HCT116 (cell line): ENCODE measurements around the gene POLR3F. TPM values are rescaled to one million over a fixed set of nuclear protein-coding genes. Genes with fewer than 3 reads are reported as not detected.

Experiments used
- ATAC-seq: fragments of 200-7000 bp; cut with Tn5 transposase; 2 replicates; pipeline ENCODE4 v1.9.1; 2020; ENCODE audit warnings: mild to moderate bottlenecking, moderate library complexity
- BruUV-seq: library from RNA; stranded (reverse); fragments of 400-500 nt; replicated peaks from 2 replicates; lab custom pipeline; 2021; lab: Mats Ljungman, UMichigan
- CTCF ChIA-PET: fragments of 300-600 bp; sonication (Branson Sonifier 250); formaldehyde crosslinking; loops from one replicate; lab custom pipeline; 2021; ENCODE audit warnings: antibody characterized with exemption; lab: Charles Lee
- POLR2A ChIA-PET: fragments of 300-600, 350-600 bp; sonication (Branson Sonifier 250); formaldehyde crosslinking; loops from one replicate; lab custom pipeline; 2021; ENCODE audit warnings: antibody characterized with exemption; lab: Charles Lee
- RAD21 ChIA-PET, 2 experiments: fragments of 300-600 bp; sonication (Branson Sonifier 250); formaldehyde crosslinking; loops; one replicate each; lab custom pipeline; 2023; ENCODE audit warnings: low total read pairs in 2 of 2; ENCODE audit not compliant: uncharacterized antibody in 2 of 2, unreplicated experiment in 2 of 2, low non-redundant PET in 1 of 2; lab: Charles Lee
- DNase-seq: peaks from one replicate; pipeline ENCODE4 v3.0.0-alpha.2; 2010; ENCODE audit warnings: low read depth, low spot score
- H2AFZ ChIP-seq: fragments of 200-600 bp; shearing (Covaris generic), sonication (generic); 2 replicates; pipeline ENCODE4 v1.6.1; 2017; ENCODE audit warnings: low read depth, mixed run types, mixed read lengths, antibody characterized with exemption, low read length; ENCODE audit not compliant: poor library complexity, severe bottlenecking
- H3K27ac ChIP-seq: 2 replicates; pipeline ENCODE4 v1.5.1; 2012; ENCODE audit warnings: low read depth, low read length
- H3K27me3 ChIP-seq: fragments of 200-600 bp; sonication (generic); 2 replicates; pipeline ENCODE4 v1.6.1; 2016; ENCODE audit warnings: mixed run types, low read length, mixed read lengths; ENCODE audit not compliant: insufficient read depth
- H3K36me3 ChIP-seq, 2 experiments: fragments of 200-500 bp in 1 of 2; fragments of 200-600 bp in 1 of 2; sonication (Bioruptor generic) in 1 of 2; sonication (generic) in 1 of 2; 2 replicates each; pipeline versions ENCODE4 v1.5.1 to v1.6.1; 2014 to 2016; ENCODE audit warnings: low read length in 2 of 2, inconsistent platforms in 1 of 2, mixed read lengths in 1 of 2, mixed run types in 1 of 2; ENCODE audit not compliant: insufficient read depth in 2 of 2, control insufficient read depth in 1 of 2
- H3K4me1 ChIP-seq, 2 experiments: fragments of 200-600 bp in 1 of 2; sonication (generic) in 1 of 2; 2 replicates each; pipeline versions ENCODE4 v1.5.1 to v1.6.1; 2012 to 2017; ENCODE audit warnings: low read length in 2 of 2, inconsistent platforms in 1 of 2, mild to moderate bottlenecking in 1 of 2, mixed read lengths in 1 of 2, mixed run types in 1 of 2, moderate library complexity in 1 of 2; ENCODE audit not compliant: insufficient read depth in 2 of 2, control insufficient read depth in 1 of 2
- H3K4me2 ChIP-seq: fragments of 200-600 bp; sonication (generic); 2 replicates; pipeline ENCODE4 v1.6.1; 2017; ENCODE audit warnings: mixed run types, low read length, mixed read lengths
- H3K4me3 ChIP-seq, 2 experiments: fragments of 200-600 bp in 1 of 2; sonication (generic) in 1 of 2; replicated peaks in 1 of 2; 2 replicates each; pipeline ENCODE4 v1.5.1; 2011 to 2016; ENCODE audit warnings: low read length in 2 of 2, control low read depth in 1 of 2, low read depth in 1 of 2, mild to moderate bottlenecking in 1 of 2, mixed read lengths in 1 of 2, mixed run types in 1 of 2
- H3K79me2 ChIP-seq: fragments of 200-600 bp; sonication (generic); 2 replicates; pipeline ENCODE4 v1.6.1; 2017; ENCODE audit warnings: mild to moderate bottlenecking, mixed run types, low read length, moderate library complexity, mixed read lengths; ENCODE audit not compliant: insufficient read depth
- H3K9ac ChIP-seq: fragments of 200-600 bp; sonication (generic); 2 replicates; pipeline ENCODE4 v1.6.1; 2016; ENCODE audit warnings: low read length, mixed read lengths
- H3K9me2 ChIP-seq: fragments of 200-600 bp; sonication (generic), shearing (Covaris generic); 2 replicates; pipeline ENCODE4 v1.6.1; 2017; ENCODE audit warnings: mixed run types, mild to moderate bottlenecking, moderate library complexity; ENCODE audit not compliant: insufficient read depth
- H3K9me3 ChIP-seq, 2 experiments: fragments of 200-500 bp in 1 of 2; fragments of 200-600 bp in 1 of 2; sonication (Bioruptor generic) in 1 of 2; sonication (generic) in 1 of 2; 2 replicates each; pipeline ENCODE4 v1.6.1; 2014 to 2017; ENCODE audit warnings: low read length in 2 of 2, mixed read lengths in 2 of 2, inconsistent platforms in 1 of 2, low read depth in 1 of 2, mild to moderate bottlenecking in 1 of 2, mixed run types in 1 of 2, moderate library complexity in 1 of 2; ENCODE audit not compliant: control insufficient read depth in 1 of 2, insufficient read depth in 1 of 2
- H4K20me1 ChIP-seq: fragments of 200-600 bp; sonication (generic), shearing (Covaris generic); 2 replicates; pipeline ENCODE4 v1.6.1; 2017; ENCODE audit warnings: mixed run types, mild to moderate bottlenecking, moderate library complexity; ENCODE audit not compliant: insufficient read depth
- CBX3 ChIP-seq: IDR thresholded peaks from 2 replicates; pipeline ENCODE4 v1.6.1; 2012; ENCODE audit warnings: low read depth
- CEBPB ChIP-seq: IDR thresholded peaks from 2 replicates; pipeline ENCODE4 v1.6.1; 2012; ENCODE audit warnings: low read depth
- EZH2phosphoT487 ChIP-seq: fragments of 200-600 bp; IDR thresholded peaks from 2 replicates; pipeline ENCODE4 v1.6.1; 2018; ENCODE audit warnings: antibody characterized with exemption, borderline replicate concordance
- FOSL1 ChIP-seq: IDR thresholded peaks from 2 replicates; pipeline ENCODE4 v1.6.1; 2012; ENCODE audit warnings: low read depth
- POLR2A ChIP-seq: IDR thresholded peaks from 2 replicates; pipeline ENCODE4 v1.7.0; 2011; ENCODE audit warnings: borderline replicate concordance; ENCODE audit not compliant: insufficient read depth, insufficient read length; ENCODE audit errors: extremely low read depth
- TCF7L2 ChIP-seq: IDR thresholded peaks from 2 replicates; pipeline ENCODE4 v1.7.0; 2011; ENCODE audit warnings: borderline replicate concordance, inconsistent platforms; ENCODE audit not compliant: insufficient read depth, insufficient read length; ENCODE audit errors: extremely low read depth
- ZFX ChIP-seq: fragments of 450-650 bp; IDR thresholded peaks from 2 replicates; pipeline ENCODE4 v1.6.1; 2017
- ZNF274 ChIP-seq: fragments of 200-500 bp; sonication (Bioruptor generic); IDR thresholded peaks from 2 replicates; pipeline ENCODE4 v1.6.1; 2014; ENCODE audit warnings: mild to moderate bottlenecking, low read depth, low read length, inconsistent platforms
- intact Hi-C: fragments of 100-400 bp; cut with micrococcal nuclease; formaldehyde crosslinking; loops from 2 replicates; pipeline ENCODE4 v1.10.0; 2022
- total RNA-seq: library from RNA; stranded (reverse); gene quantifications from one replicate; pipeline ENCODE4 v1.2.1, GENCODE V29; 2021; ENCODE audit not compliant: unreplicated experiment
- TF ChIP-seq, protein P1 (sequence below), 3 experiments: fragments of 200-600 bp in 1 of 3; sonication (generic) in 1 of 3; IDR thresholded peaks in 2 of 3; conservative IDR thresholded peaks in 1 of 3; 2 replicates each; pipeline ENCODE4 v1.5.1; 2012 to 2017; ENCODE audit warnings: low read depth in 2 of 3, low read length in 2 of 3, antibody characterized with exemption in 1 of 3, borderline replicate concordance in 1 of 3, control low read depth in 1 of 3, mild to moderate bottlenecking in 1 of 3, mixed read lengths in 1 of 3, mixed run types in 1 of 3, moderate library complexity in 1 of 3; ENCODE audit not compliant: insufficient read depth in 1 of 3
- TF ChIP-seq, protein P2 (sequence below): IDR thresholded peaks from 2 replicates; pipeline ENCODE4 v1.6.1; 2012; ENCODE audit warnings: low read depth

The POLR3F gene
- total RNA-seq, 1 experiment from 2014 or later = 11.4 TPM

DNA sequence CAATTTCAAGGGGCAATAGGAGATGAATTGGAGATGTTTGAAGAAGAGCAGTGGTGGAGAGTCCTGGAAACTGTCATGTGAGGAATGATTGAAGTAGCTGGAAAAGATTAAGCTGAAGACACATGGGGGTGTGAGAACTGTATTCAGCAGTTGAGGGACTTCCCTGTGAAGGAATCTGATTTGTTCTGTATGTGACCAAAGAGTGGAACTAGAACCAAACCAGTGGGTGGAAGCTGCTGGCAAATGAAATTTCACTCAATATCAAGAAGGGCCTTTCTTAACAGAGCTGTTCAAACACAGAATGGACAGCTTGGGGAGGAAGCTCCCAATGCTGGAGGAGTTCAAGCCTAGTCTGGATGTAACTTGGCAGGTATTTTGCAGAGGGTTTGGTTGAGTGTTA is 61.9 kb downstream of the POLR3F start:
- intact Hi-C loops = no loop called here
- no peaks in the 10 kb centered on the region for H3K9me3 ChIP-seq
- H3K4me1 ChIP-seq = peaks cover 5 to 8% of the 10 kb centered on the region in 2 experiments; a peak in 3 of 4 replicates
- CTCF ChIA-PET = no interaction called here
- no peak overlapping the region for H3K27ac ChIP-seq
- no peak for TF ChIP-seq EZH2phosphoT487
- TF ChIP-seq FOSL1 = no peak
- TF ChIP-seq CEBPB = no peak
- TF ChIP-seq TCF7L2 = no peak
- TF ChIP-seq, protein P1, sequence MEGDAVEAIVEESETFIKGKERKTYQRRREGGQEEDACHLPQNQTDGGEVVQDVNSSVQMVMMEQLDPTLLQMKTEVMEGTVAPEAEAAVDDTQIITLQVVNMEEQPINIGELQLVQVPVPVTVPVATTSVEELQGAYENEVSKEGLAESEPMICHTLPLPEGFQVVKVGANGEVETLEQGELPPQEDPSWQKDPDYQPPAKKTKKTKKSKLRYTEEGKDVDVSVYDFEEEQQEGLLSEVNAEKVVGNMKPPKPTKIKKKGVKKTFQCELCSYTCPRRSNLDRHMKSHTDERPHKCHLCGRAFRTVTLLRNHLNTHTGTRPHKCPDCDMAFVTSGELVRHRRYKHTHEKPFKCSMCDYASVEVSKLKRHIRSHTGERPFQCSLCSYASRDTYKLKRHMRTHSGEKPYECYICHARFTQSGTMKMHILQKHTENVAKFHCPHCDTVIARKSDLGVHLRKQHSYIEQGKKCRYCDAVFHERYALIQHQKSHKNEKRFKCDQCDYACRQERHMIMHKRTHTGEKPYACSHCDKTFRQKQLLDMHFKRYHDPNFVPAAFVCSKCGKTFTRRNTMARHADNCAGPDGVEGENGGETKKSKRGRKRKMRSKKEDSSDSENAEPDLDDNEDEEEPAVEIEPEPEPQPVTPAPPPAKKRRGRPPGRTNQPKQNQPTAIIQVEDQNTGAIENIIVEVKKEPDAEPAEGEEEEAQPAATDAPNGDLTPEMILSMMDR (IDR thresholded peaks at IDR 0.05 in 2 of 3, conservative IDR thresholded peaks at IDR 0.05 in 1 of 3; ENCODE audit: borderline replicate concordance in 1 of 3, insufficient read depth in 1 of 3, low read depth in 2 of 3, low read length in 2 of 3) = no peak
- TF ChIP-seq ZNF274 = no peak
- H3K36me3 ChIP-seq = peaks cover 62 to 70% of the 10 kb centered on the region in 2 experiments
- H4K20me1 ChIP-seq = no peaks in the 10 kb centered on the region
- ATAC-seq (no peak), DNase-seq (no peak)
- H2AFZ ChIP-seq = no peak overlapping the region
- no peak overlapping the region for H3K4me2 ChIP-seq
- H3K9me2 ChIP-seq = no peaks in the 10 kb centered on the region
- RAD21 ChIA-PET = no interaction called here
- no peak overlapping the region for H3K9ac ChIP-seq
- no TSS peak for BruUV-seq
- no peaks in the 10 kb centered on the region for H3K79me2 ChIP-seq
- no peaks in the 10 kb centered on the region for H3K27me3 ChIP-seq
- H3K4me3 ChIP-seq = no peak overlapping the region
- POLR2A ChIA-PET = interaction anchor here (1.5 kb wide), 1 partner anchor 21 kb away, joined by 8 read pairs; the partner anchor contains the start of gene SEC23B

DNA sequence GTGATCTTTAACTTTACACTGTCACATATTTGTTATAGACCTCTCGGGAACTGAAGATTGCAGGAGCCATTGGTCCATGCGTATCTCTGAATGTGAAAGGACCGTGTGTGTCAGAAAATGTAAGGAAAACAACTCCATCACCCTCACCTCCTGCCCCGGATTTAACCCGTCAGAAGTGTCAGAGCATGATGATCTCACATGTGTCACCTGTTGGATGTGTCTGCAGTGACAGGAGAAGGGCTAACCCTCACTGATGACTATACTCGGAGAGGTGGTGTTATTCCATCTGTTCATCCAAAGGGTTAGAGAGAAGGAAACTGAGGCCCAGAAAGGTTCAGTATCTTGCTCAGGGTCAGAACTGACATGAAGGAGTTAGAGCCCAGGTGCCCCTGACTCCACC is 65.4 kb downstream of the POLR3F start:
- ChIA-PET CTCF (no interaction called here), POLR2A (no interaction called here), RAD21 (no interaction called here)
- H4K20me1 ChIP-seq = no peaks in the 10 kb centered on the region
- H3K27me3 ChIP-seq = no peaks in the 10 kb centered on the region
- no peaks in the 10 kb centered on the region for H3K9me3 ChIP-seq
- ATAC-seq = no peak
- TF ChIP-seq ZNF274 = no peak
- TF ChIP-seq ZFX = no peak
- TF ChIP-seq, protein P2, sequence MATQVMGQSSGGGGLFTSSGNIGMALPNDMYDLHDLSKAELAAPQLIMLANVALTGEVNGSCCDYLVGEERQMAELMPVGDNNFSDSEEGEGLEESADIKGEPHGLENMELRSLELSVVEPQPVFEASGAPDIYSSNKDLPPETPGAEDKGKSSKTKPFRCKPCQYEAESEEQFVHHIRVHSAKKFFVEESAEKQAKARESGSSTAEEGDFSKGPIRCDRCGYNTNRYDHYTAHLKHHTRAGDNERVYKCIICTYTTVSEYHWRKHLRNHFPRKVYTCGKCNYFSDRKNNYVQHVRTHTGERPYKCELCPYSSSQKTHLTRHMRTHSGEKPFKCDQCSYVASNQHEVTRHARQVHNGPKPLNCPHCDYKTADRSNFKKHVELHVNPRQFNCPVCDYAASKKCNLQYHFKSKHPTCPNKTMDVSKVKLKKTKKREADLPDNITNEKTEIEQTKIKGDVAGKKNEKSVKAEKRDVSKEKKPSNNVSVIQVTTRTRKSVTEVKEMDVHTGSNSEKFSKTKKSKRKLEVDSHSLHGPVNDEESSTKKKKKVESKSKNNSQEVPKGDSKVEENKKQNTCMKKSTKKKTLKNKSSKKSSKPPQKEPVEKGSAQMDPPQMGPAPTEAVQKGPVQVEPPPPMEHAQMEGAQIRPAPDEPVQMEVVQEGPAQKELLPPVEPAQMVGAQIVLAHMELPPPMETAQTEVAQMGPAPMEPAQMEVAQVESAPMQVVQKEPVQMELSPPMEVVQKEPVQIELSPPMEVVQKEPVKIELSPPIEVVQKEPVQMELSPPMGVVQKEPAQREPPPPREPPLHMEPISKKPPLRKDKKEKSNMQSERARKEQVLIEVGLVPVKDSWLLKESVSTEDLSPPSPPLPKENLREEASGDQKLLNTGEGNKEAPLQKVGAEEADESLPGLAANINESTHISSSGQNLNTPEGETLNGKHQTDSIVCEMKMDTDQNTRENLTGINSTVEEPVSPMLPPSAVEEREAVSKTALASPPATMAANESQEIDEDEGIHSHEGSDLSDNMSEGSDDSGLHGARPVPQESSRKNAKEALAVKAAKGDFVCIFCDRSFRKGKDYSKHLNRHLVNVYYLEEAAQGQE = no peak
- TF ChIP-seq EZH2phosphoT487 = no peak
- TF ChIP-seq POLR2A = no peak
- no peak for TF ChIP-seq CBX3
- no peaks in the 10 kb centered on the region for H3K9me2 ChIP-seq
- H2AFZ ChIP-seq = no peak overlapping the region
- H3K4me3 ChIP-seq = no peak overlapping the region
- H3K9ac ChIP-seq = no peak overlapping the region
- no peak overlapping the region for H3K4me2 ChIP-seq
- no peak overlapping the region for H3K27ac ChIP-seq
- H3K36me3 ChIP-seq = peaks cover 40 to 68% of the 10 kb centered on the region in 2 experiments
- H3K79me2 ChIP-seq = no peaks in the 10 kb centered on the region
- BruUV-seq = no TSS peak
- DNase-seq = no peak
- H3K4me1 ChIP-seq = no peaks in the 10 kb centered on the region
- intact Hi-C loops = no loop called here
